Thyroid gland (tissue), 4 donors: ENCODE measurements around the gene PDGFB. TPM values are rescaled to one million over a fixed set of nuclear protein-coding genes. Genes with fewer than 3 reads are reported as not detected.

Source experiments
- DNase-seq, 2 donors: peaks; one replicate each; pipeline ENCODE4 v3.0.0-alpha.2; 2019
- H3K27ac ChIP-seq, 3 donors: fragments of 200-600 bp; sonication (generic); 1 replicate in 2 of 3; 2 replicates in 1 of 3; pipeline ENCODE4 v1.5.1; 2016 to 2019; ENCODE audit warnings: mild to moderate bottlenecking in 1 of 3, moderate library complexity in 1 of 3
- H3K27me3 ChIP-seq: fragments of 200-600 bp; sonication (generic); one replicate; pipeline ENCODE4 v1.5.1; 2019
- H3K36me3 ChIP-seq, 2 donors: fragments of 200-600 bp; sonication (generic); one replicate each; pipeline ENCODE4 v1.5.1; 2016 to 2019
- H3K4me1 ChIP-seq, 2 donors: fragments of 200-600 bp; sonication (generic); one replicate each; pipeline ENCODE4 v1.5.1; 2017 to 2019
- H3K4me3 ChIP-seq, 3 donors: fragments of 200-600 bp; sonication (generic); replicated peaks in 1 of 3; 1 replicate in 2 of 3; 2 replicates in 1 of 3; pipeline ENCODE4 v1.5.1; 2016; ENCODE audit warnings: mild to moderate bottlenecking in 1 of 3
- H3K9me3 ChIP-seq: fragments of 200-600 bp; sonication (generic); one replicate; pipeline ENCODE4 v1.5.1; 2017
- CTCF ChIP-seq, 6 experiments: fragments of 200-600 bp in 3 of 6; fragments of 450-650 bp in 3 of 6; sonication (generic) in 3 of 6; IDR thresholded peaks; one replicate each; pipeline ENCODE4 v1.5.1; 2016 to 2019; ENCODE audit warnings: antibody characterized with exemption in 6 of 6, mild to moderate bottlenecking in 2 of 6, inconsistent platforms in 1 of 6, moderate library complexity in 1 of 6
- POLR2A ChIP-seq, 2 donors: fragments of 450-650 bp; IDR thresholded peaks; one replicate each; pipeline ENCODE4 v1.6.1; 2017; ENCODE audit warnings: antibody characterized with exemption in 2 of 2, mild to moderate bottlenecking in 2 of 2, moderate library complexity in 1 of 2
- WGBS, 2 donors: methylation state at CpG; one replicate each; pipeline ENCODE4 v1.1.5; 2017; 5-methylcytosine and 5-hydroxymethylcytosine counted together
- intact Hi-C: fragments of 100-400 bp; cut with DNase I; formaldehyde crosslinking; loops from one replicate; pipeline ENCODE4 v1.15.1; 2023
- total RNA-seq, 4 donors: library from RNA; depleted of rRNA; stranded (reverse); fragments of >200 nt; gene quantifications; one replicate each; pipeline ENCODE4 v1.2.3, GENCODE V29; 2016

Gene PDGFB
- total RNA-seq, 4 donors from 2014 or later = 3.6 to 10.5 (median 3.9) TPM

DNA sequence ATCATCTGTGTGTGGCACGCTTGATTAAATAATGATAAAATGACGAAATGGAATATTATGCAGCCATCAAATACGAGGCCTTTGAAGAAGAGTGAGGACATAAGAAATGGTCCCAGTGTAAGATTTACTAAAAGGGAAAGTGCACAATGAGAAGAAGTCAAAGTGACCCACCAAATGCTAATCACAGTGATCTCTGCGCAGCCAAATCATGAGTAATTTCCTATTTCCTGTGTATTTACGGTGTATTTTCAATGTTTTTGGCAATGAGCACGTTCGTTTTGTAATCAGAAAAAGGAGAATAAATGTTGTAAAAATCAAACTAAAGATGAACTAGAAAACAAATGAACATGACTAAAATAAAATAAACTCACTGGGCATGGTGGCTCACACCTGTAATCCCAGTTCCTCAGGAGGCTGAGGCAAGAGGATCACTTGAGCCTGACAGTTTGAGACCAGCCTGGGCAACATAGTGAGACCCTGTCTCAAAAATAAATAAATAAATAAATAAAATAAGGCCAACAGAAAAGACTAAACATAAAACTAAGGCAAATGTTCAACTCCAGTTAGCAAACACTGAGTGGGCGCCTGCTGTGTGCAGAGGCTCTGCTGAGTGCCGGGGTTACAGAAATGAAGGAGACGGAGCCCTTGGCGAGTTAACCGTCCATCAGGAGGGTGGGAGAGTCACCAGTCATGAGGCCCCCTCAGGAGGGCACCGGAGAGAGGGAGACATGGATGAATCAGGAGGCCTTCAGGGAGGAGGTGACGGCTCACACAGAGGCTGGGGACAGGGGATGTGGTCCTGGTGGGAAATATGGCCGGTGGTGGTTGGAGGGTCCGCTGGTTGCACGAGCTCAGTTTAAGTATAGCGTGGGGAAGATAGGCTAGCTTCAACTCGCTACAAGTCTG is 66.3 kb downstream of the PDGFB start:
- 91% methylated on average over 19 of the region's 19 CpGs for WGBS, 2 donors
- H3K27ac ChIP-seq = peak overlapping the region in 2 of 3 donors; percentile 76 to 87
- H3K4me1 ChIP-seq = peaks cover 32 to 47% of the 10 kb centered on the region in 2 donors
- no peaks in the 10 kb centered on the region for H3K36me3 ChIP-seq
- no peaks in the 10 kb centered on the region for H3K9me3 ChIP-seq
- H3K4me3 ChIP-seq = no peak overlapping the region
- TF ChIP-seq POLR2A (IDR thresholded peaks at IDR 0.05) = no peak
- TF ChIP-seq CTCF (IDR thresholded peaks at IDR 0.05) = no peak
- no peaks in the 10 kb centered on the region for H3K27me3 ChIP-seq
- DNase-seq = no peak
- intact Hi-C loops = loop anchor here (10.0 kb wide), 2 partner anchors 56 to 326 kb away; partner anchors contain the start of gene MIEF1

DNA sequence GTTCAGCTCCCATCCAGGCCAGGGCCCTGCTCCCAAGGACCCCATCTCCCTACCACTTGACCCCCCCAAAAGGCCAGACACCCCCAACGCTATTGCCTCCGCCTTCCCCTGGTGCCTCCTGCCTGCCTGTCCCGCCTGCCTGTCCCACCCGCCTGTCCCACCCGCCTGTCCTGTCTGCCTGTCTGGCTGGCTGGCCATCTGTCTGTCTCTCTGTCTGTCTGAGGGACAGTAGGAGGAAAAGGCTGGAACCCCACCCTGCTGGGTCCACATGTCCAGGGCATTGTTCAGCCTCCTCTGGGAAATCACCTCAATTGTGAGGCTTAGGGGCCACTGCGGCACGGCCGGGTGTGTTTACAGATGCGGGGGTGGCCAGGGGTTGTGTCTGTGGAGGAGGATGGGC is 67.0 kb downstream of the PDGFB start:
- Histone ChIP-seq H3K4me1 (peaks cover 35 to 53% of the 10 kb centered on the region in 2 donors), H3K27me3 (no peaks in the 10 kb centered on the region), H3K9me3 (no peaks in the 10 kb centered on the region), H3K27ac (peak overlapping the region; percentile 11 to 87 (median 76)), H3K4me3 (no peak overlapping the region), H3K36me3 (no peaks in the 10 kb centered on the region)
- peak in 1 of 2 donors; percentile 14 for DNase-seq
- WGBS, 2 donors = 86 to 92% methylated on average over 7 to 9 of the region's 9 CpGs
- TF ChIP-seq CTCF (IDR thresholded peaks at IDR 0.05) (no peak), POLR2A (IDR thresholded peaks at IDR 0.05) (no peak)
- intact Hi-C loops = loop anchor here (10.0 kb wide), 2 partner anchors 57 to 327 kb away; partner anchors contain the start of gene MIEF1

DNA sequence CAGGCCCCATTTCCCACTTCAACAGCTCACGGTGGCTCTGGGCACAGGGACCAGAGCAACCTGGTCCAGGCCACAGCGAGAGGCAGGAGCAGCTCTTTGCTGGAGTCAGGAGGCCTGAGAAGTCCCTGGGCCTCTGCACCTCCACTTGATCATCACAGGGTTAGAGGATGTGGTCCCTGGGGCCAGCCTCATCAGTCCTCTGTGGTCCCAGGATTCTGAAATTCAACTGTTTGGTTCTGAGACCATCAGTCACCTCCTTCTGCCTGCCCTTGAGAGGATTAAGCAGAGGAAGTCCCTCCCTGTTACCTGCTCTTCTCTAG is 67.4 kb downstream of the PDGFB start:
- Histone ChIP-seq H3K4me3 (no peak overlapping the region), H3K27me3 (no peaks in the 10 kb centered on the region), H3K27ac (peak overlapping the region; percentile 11 to 87 (median 76)), H3K9me3 (no peaks in the 10 kb centered on the region), H3K4me1 (peaks cover 35 to 54% of the 10 kb centered on the region in 2 donors), H3K36me3 (no peaks in the 10 kb centered on the region)
- TF ChIP-seq POLR2A (IDR thresholded peaks at IDR 0.05) (no peak), CTCF (IDR thresholded peaks at IDR 0.05) (no peak)
- DNase-seq = no peak
- intact Hi-C loops = loop anchor here (10.0 kb wide), 2 partner anchors 57 to 327 kb away; partner anchors contain the start of gene MIEF1
- WGBS, 2 donors = 90% methylated on average over 2 of the region's 2 CpGs; no CpG with 5 or more reads in 1 of the 2 donors

DNA sequence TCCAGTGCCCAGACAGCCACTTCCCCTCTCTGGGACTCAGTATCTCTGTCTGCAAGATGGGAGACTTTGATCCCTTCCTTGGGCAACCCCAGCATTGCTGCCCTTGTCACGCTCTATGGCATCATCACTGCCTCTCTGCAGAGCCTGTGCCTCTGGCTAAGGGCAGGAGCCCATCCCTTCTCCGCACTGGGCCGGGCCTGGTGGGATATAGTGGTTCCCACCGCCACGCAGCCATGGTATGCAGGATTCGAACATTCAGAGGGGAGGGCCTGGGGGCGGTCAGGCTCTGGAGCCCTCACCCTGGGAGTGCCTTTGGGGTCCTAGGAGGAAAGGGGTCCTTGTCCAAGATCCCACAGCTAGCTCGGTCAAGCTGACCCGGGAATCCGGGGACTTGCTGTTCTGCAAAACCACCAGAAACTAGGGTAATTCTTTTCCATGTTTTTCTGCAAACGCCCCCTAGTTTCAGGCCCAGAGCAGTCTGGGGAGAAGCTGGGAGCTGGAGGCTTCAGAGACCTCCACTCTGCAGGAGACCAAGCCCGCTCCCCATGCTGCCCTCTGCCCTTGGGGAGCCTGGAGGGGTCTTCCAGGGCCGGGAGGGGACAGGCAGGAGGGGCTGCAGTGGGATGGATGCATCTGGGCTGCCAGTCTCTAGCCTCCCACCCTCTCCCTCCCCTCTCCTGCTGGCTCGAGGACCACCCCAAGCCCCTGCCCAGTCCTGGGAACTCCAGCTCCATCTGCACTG is 67.9 kb downstream of the PDGFB start:
- H3K4me3 ChIP-seq = no peak overlapping the region
- H3K27me3 ChIP-seq = no peaks in the 10 kb centered on the region
- DNase-seq = no peak
- H3K9me3 ChIP-seq = no peaks in the 10 kb centered on the region
- WGBS, 2 donors = 82 to 98% methylated on average over 6 to 7 of the region's 14 CpGs
- H3K36me3 ChIP-seq = no peaks in the 10 kb centered on the region
- peaks cover 35 to 54% of the 10 kb centered on the region in 2 donors for H3K4me1 ChIP-seq
- TF ChIP-seq POLR2A (IDR thresholded peaks at IDR 0.05) (no peak), CTCF (IDR thresholded peaks at IDR 0.05) (no peak)
- intact Hi-C loops = loop anchor here (10.0 kb wide), 2 partner anchors 58 to 328 kb away; partner anchors contain the start of gene MIEF1
- peak overlapping the region in 2 of 3 donors; percentile 76 to 87 for H3K27ac ChIP-seq
